Pons (tissue), 1 donor: ENCODE data around the gene RAB23.

ENCODE experiments used
- DNase-seq: peaks from one replicate; pipeline ENCODE4 v3.0.0-alpha.2; 2016; ENCODE audit warnings: low spot score

The RAB23 gene

GRCh38 chr6:57182017-57182432 lies 40.1 kb downstream of the RAB23 start:
- DNase-seq, result no peak

- DNase-seq, result no peak
These were observed 41.5 kb downstream of the RAB23 start for GRCh38 chr6:57180596-57180995.

GRCh38 chr6:57177545-57178265 lies 44.4 kb downstream of the RAB23 start:
- DNase-seq, result no peak

- DNase-seq, result no peak
These were observed 47.6 kb downstream of the RAB23 start for GRCh38 chr6:57174511-57174907.

GRCh38 chr6:57173886-57174510 lies 48.1 kb downstream of the RAB23 start:
- DNase-seq, result no peak

- peak; percentile 47 for DNase-seq
These were observed 48.8 kb downstream of the RAB23 start for GRCh38 chr6:57173056-57173885.

GRCh38 chr6:57172136-57173055 lies 49.7 kb downstream of the RAB23 start, which contains the start of gene BAG2:
TSS of gene BAG2 (plus strand) at chr6:57172326. CDS start at chr6:57172698, 372 bp downstream.
- DNase-seq, result peak; percentile 69

- DNase-seq, result no peak
These were observed 57.0 kb downstream of the RAB23 start for GRCh38 chr6:57165080-57165479.

GRCh38 chr6:57163956-57164355 lies 58.2 kb downstream of the RAB23 start:
- DNase-seq, result no peak

- no peak for DNase-seq
These were observed 59.6 kb downstream of the RAB23 start for GRCh38 chr6:57162516-57162915.

GRCh38 chr6:57162028-57162427 lies 60.1 kb downstream of the RAB23 start:
- no peak for DNase-seq

GRCh38 chr6:57159127-57159526 lies 63.0 kb downstream of the RAB23 start:
- no peak for DNase-seq

GRCh38 chr6:57158658-57159057 lies 63.4 kb downstream of the RAB23 start:
- no peak for DNase-seq

GRCh38 chr6:57147955-57148858 lies 73.9 kb downstream of the RAB23 start:
- DNase-seq, result no peak

- DNase-seq, result no peak
These were observed 74.7 kb downstream of the RAB23 start for GRCh38 chr6:57147401-57147800.

GRCh38 chr6:57143690-57144089 lies 78.4 kb downstream of the RAB23 start:
- DNase-seq, result no peak

GRCh38 chr6:57142178-57142525 lies 80.0 kb downstream of the RAB23 start:
- no peak for DNase-seq

GRCh38 chr6:57141451-57142177 lies 80.5 kb downstream of the RAB23 start:
- DNase-seq, result no peak

GRCh38 chr6:57138026-57138425 lies 84.1 kb downstream of the RAB23 start:
- DNase-seq, result no peak

GRCh38 chr6:57137350-57137749 lies 84.8 kb downstream of the RAB23 start:
- no peak for DNase-seq
